ENCODE measurements around the gene ALOX5AP.

Gene ALOX5AP

GRCh38 chr13:30792285-30793000 is 57.1 kb downstream of the ALOX5AP start:
- no peaks in the 10 kb centered on the region; the same call in 1 of the 2 replicates for H3K27me3 ChIP-seq (replicated peaks; ENCODE audit: control insufficient read depth, insufficient read depth, low read length)
- no peaks in the 10 kb centered on the region for H3K36me3 ChIP-seq (ENCODE audit: control insufficient read depth, insufficient read depth, low read length)
- DNase-seq (ENCODE audit: extremely low read depth, insufficient read length), result no peak
- no peak overlapping the region for H3K4me3 ChIP-seq (replicated peaks; ENCODE audit: low read depth, low read length)
- TF ChIP-seq CTCF (IDR thresholded peaks at IDR 0.05; ENCODE audit: insufficient read depth, low read length, poor library complexity, severe bottlenecking), result no peak

- DNase-seq (ENCODE audit: extremely low read depth, insufficient read length), result no peak
- no peaks in the 10 kb centered on the region for H3K36me3 ChIP-seq (ENCODE audit: control insufficient read depth, insufficient read depth, low read length)
- no peaks in the 10 kb centered on the region for H3K27me3 ChIP-seq (replicated peaks; ENCODE audit: control insufficient read depth, insufficient read depth, low read length)
- H3K4me3 ChIP-seq (replicated peaks; ENCODE audit: low read depth, low read length), result peak overlapping the region; percentile 49
- TF ChIP-seq CTCF (IDR thresholded peaks at IDR 0.05; ENCODE audit: insufficient read depth, low read length, poor library complexity, severe bottlenecking), result peak; percentile 15
These were observed 60.8 kb downstream of the ALOX5AP start for GRCh38 chr13:30796132-30796572.

- DNase-seq (ENCODE audit: extremely low read depth, insufficient read length), result peak; percentile 30
- peak overlapping the region; percentile 49 for H3K4me3 ChIP-seq (replicated peaks; ENCODE audit: low read depth, low read length)
- no peaks in the 10 kb centered on the region for H3K27me3 ChIP-seq (replicated peaks; ENCODE audit: control insufficient read depth, insufficient read depth, low read length)
- no peak for TF ChIP-seq CTCF (IDR thresholded peaks at IDR 0.05; ENCODE audit: insufficient read depth, low read length, poor library complexity, severe bottlenecking)
- H3K36me3 ChIP-seq (ENCODE audit: control insufficient read depth, insufficient read depth, low read length), result no peaks in the 10 kb centered on the region
These were observed 61.6 kb downstream of the ALOX5AP start for GRCh38 chr13:30796631-30797601.

- DNase-seq (ENCODE audit: extremely low read depth, insufficient read length), result no peak
- H3K36me3 ChIP-seq (ENCODE audit: control insufficient read depth, insufficient read depth, low read length), result no peaks in the 10 kb centered on the region
- no peaks in the 10 kb centered on the region for H3K27me3 ChIP-seq (replicated peaks; ENCODE audit: control insufficient read depth, insufficient read depth, low read length)
- TF ChIP-seq CTCF (IDR thresholded peaks at IDR 0.05; ENCODE audit: insufficient read depth, low read length, poor library complexity, severe bottlenecking), result no peak
- H3K4me3 ChIP-seq (replicated peaks; ENCODE audit: low read depth, low read length), result no peak overlapping the region
These were observed 62.6 kb downstream of the ALOX5AP start for GRCh38 chr13:30797847-30798535.

GRCh38 chr13:30798776-30799355 is 63.5 kb downstream of the ALOX5AP start:
- H3K4me3 ChIP-seq (replicated peaks; ENCODE audit: low read depth, low read length), result no peak overlapping the region
- TF ChIP-seq CTCF (IDR thresholded peaks at IDR 0.05; ENCODE audit: insufficient read depth, low read length, poor library complexity, severe bottlenecking), result no peak
- no peaks in the 10 kb centered on the region for H3K36me3 ChIP-seq (ENCODE audit: control insufficient read depth, insufficient read depth, low read length)
- no peak for DNase-seq (ENCODE audit: extremely low read depth, insufficient read length)
- H3K27me3 ChIP-seq (replicated peaks; ENCODE audit: control insufficient read depth, insufficient read depth, low read length), result no peaks in the 10 kb centered on the region; the same call in 1 of the 2 replicates
